H9 (cell line): Measurements from ENCODE around the gene GGNBP2. TPM values are rescaled to one million over a fixed set of nuclear protein-coding genes. Genes with fewer than 3 reads are reported as not detected.

Experiments used
- DNase-seq: peaks from one replicate; pipeline ENCODE4 v3.0.0-alpha.2; 2017
- H2AFZ ChIP-seq: one replicate; pipeline ENCODE4 v1.6.1; 2013; ENCODE audit warnings: mild to moderate bottlenecking, low read length, control low read depth, moderate library complexity
- H2AK5ac ChIP-seq: 2 replicates; pipeline ENCODE4 v1.6.1; 2013; ENCODE audit warnings: low read length, control low read depth, mixed read lengths; ENCODE audit not compliant: insufficient read length
- H2BK120ac ChIP-seq: one replicate; pipeline ENCODE4 v1.6.1; 2013; ENCODE audit warnings: low read depth, mild to moderate bottlenecking, low read length, control low read depth, inconsistent platforms; ENCODE audit not compliant: poor library complexity, severe bottlenecking
- H2BK12ac ChIP-seq: 2 replicates; pipeline ENCODE4 v1.6.1; 2013; ENCODE audit warnings: low read length, control low read depth, mixed read lengths, low read depth; ENCODE audit not compliant: insufficient read length
- H2BK15ac ChIP-seq: 2 replicates; pipeline ENCODE4 v1.6.1; 2013; ENCODE audit warnings: low read depth, low read length, control low read depth
- H2BK20ac ChIP-seq: one replicate; pipeline ENCODE4 v1.6.1; 2013; ENCODE audit warnings: low read depth, mild to moderate bottlenecking, low read length, control low read depth, inconsistent platforms; ENCODE audit not compliant: poor library complexity, severe bottlenecking
- H2BK5ac ChIP-seq: 2 replicates; pipeline ENCODE4 v1.6.1; 2013; ENCODE audit warnings: low read length, control low read depth, mixed read lengths; ENCODE audit not compliant: insufficient read length
- H3K14ac ChIP-seq: 2 replicates; pipeline ENCODE4 v1.6.1; 2013; ENCODE audit warnings: low read length, control low read depth; ENCODE audit not compliant: insufficient read depth
- H3K18ac ChIP-seq: 2 replicates; pipeline ENCODE4 v1.6.1; 2013; ENCODE audit warnings: low read depth, mild to moderate bottlenecking, mixed read lengths, low read length, control low read depth; ENCODE audit not compliant: insufficient read length
- H3K23ac ChIP-seq: 2 replicates; pipeline ENCODE4 v1.6.1; 2013; ENCODE audit warnings: low read length, control low read depth, mixed read lengths, low read depth; ENCODE audit not compliant: insufficient read length
- H3K23me2 ChIP-seq: 2 replicates; pipeline ENCODE4 v1.6.1; 2013; ENCODE audit warnings: low read depth, mild to moderate bottlenecking, mixed read lengths, low read length, control low read depth; ENCODE audit not compliant: insufficient read length, poor library complexity, severe bottlenecking
- H3K27ac ChIP-seq: 2 replicates; pipeline ENCODE4 v1.5.1; 2013; ENCODE audit warnings: low read length, control low read depth, mixed read lengths, low read depth; ENCODE audit not compliant: insufficient read length
- H3K27me3 ChIP-seq: 2 replicates; pipeline ENCODE4 v1.6.1; 2013; ENCODE audit warnings: low read length, control low read depth, inconsistent platforms; ENCODE audit not compliant: insufficient read depth
- H3K4ac ChIP-seq: 2 replicates; pipeline ENCODE4 v1.6.1; 2013; ENCODE audit warnings: low read depth, mild to moderate bottlenecking, control low read depth, inconsistent platforms, low read length, moderate library complexity
- H3K4me1 ChIP-seq: 2 replicates; pipeline ENCODE4 v1.6.1; 2013; ENCODE audit warnings: low read length, control low read depth, inconsistent platforms; ENCODE audit not compliant: insufficient read depth
- H3K4me2 ChIP-seq: 2 replicates; pipeline ENCODE4 v1.6.1; 2013; ENCODE audit warnings: low read length, control low read depth, mixed read lengths; ENCODE audit not compliant: insufficient read length, insufficient read depth
- H3K56ac ChIP-seq: 2 replicates; pipeline ENCODE4 v1.6.1; 2013; ENCODE audit warnings: low read depth, mild to moderate bottlenecking, mixed read lengths, low read length, control low read depth; ENCODE audit not compliant: insufficient read length
- H3K79me1 ChIP-seq: 2 replicates; pipeline ENCODE4 v1.6.1; 2013; ENCODE audit warnings: low read depth, mild to moderate bottlenecking, moderate library complexity, low read length, control low read depth, inconsistent platforms; ENCODE audit not compliant: insufficient read depth, poor library complexity, severe bottlenecking
- H3K79me2 ChIP-seq: 2 replicates; pipeline ENCODE4 v1.6.1; 2013; ENCODE audit warnings: low read length, control low read depth, inconsistent platforms; ENCODE audit not compliant: insufficient read depth
- H3K9ac ChIP-seq: 2 replicates; pipeline ENCODE4 v1.6.1; 2013; ENCODE audit warnings: low read length, control low read depth, mixed read lengths; ENCODE audit not compliant: insufficient read length; ENCODE audit errors: extremely low read depth
- H3K9me3 ChIP-seq: one replicate; pipeline ENCODE4 v1.6.1; 2013; ENCODE audit warnings: low read depth, low read length, inconsistent platforms; ENCODE audit not compliant: control insufficient read depth
- H3T11ph ChIP-seq: one replicate; pipeline ENCODE4 v1.6.1; 2013; ENCODE audit warnings: mild to moderate bottlenecking, low read length, control low read depth, inconsistent platforms
- H4K20me1 ChIP-seq: one replicate; pipeline ENCODE4 v1.6.1; 2013; ENCODE audit not compliant: control insufficient read depth, insufficient read length, insufficient read depth
- H4K5ac ChIP-seq: 2 replicates; pipeline ENCODE4 v1.6.1; 2013; ENCODE audit warnings: low read depth, mild to moderate bottlenecking, mixed read lengths, low read length, control low read depth; ENCODE audit not compliant: insufficient read length
- H4K8ac ChIP-seq: replicated peaks from 2 replicates; pipeline ENCODE4 v1.6.1; 2013; ENCODE audit warnings: low read length, control low read depth, mixed read lengths, low read depth; ENCODE audit not compliant: insufficient read length
- H4K91ac ChIP-seq: 2 replicates; pipeline ENCODE4 v1.6.1; 2013; ENCODE audit warnings: low read depth, mild to moderate bottlenecking, moderate library complexity, mixed read lengths, low read length, control low read depth; ENCODE audit not compliant: insufficient read length
- H3K27ac Mint-ChIP-seq, 3 experiments: 2 replicates in 2 of 3; 3 replicates in 1 of 3; pipeline ENCODE4 v1.8.0; 2020 to 2021; ENCODE audit warnings: mixed read lengths in 3 of 3, mild to moderate bottlenecking in 1 of 3, moderate library complexity in 1 of 3
- H3K27me3 Mint-ChIP-seq: 2 replicates; pipeline ENCODE4 v1.8.0; 2021; ENCODE audit warnings: low read depth, mild to moderate bottlenecking, moderate library complexity, mixed read lengths
- H3K36me3 Mint-ChIP-seq, 3 experiments: 2 replicates in 2 of 3; 3 replicates in 1 of 3; pipeline ENCODE4 v1.8.0; 2020 to 2021; ENCODE audit warnings: low read depth in 3 of 3, mixed read lengths in 3 of 3; ENCODE audit not compliant: insufficient read depth in 1 of 3
- H3K4me1 Mint-ChIP-seq, 2 experiments: 2 replicates each; pipeline ENCODE4 v1.8.0; 2020; ENCODE audit warnings: mixed read lengths in 2 of 2
- H3K4me3 Mint-ChIP-seq, 2 experiments: 2 replicates in 1 of 2; 3 replicates in 1 of 2; pipeline ENCODE4 v1.8.0; 2020 to 2021; ENCODE audit warnings: mild to moderate bottlenecking in 2 of 2, mixed read lengths in 2 of 2, moderate library complexity in 1 of 2
- H3K9me3 Mint-ChIP-seq, 2 experiments: 2 replicates in 1 of 2; 3 replicates in 1 of 2; pipeline ENCODE4 v1.8.0; 2020; ENCODE audit warnings: mild to moderate bottlenecking in 2 of 2, mixed read lengths in 2 of 2, moderate library complexity in 1 of 2
- CTCF ChIP-seq: fragments of 200-600 bp; sonication (generic); conservative IDR thresholded peaks from 3 replicates; pipeline ENCODE4 v1.8.0; 2021; ENCODE audit warnings: antibody characterized with exemption, mild to moderate bottlenecking
- whole genome bisulfite sequencing: extraction: QIAGEN DNeasy Blood & Tissue Kit; methylation state at CpG from one replicate; pipeline ENCODE4 v1.1.7; 2013; ENCODE audit warnings: missing lambda C conversion rate, low lambda C conversion rate, mixed read lengths; ENCODE audit not compliant: insufficient read length; ENCODE audit errors: extremely low coverage; 5-methylcytosine and 5-hydroxymethylcytosine counted together
- total RNA-seq: library from RNA; stranded (reverse); gene quantifications from 2 replicates; pipeline ENCODE4 v1.2.1, GENCODE V29; 2021

The GGNBP2 gene
- total RNA-seq, 1 experiment from 2014 or later: 52.8 TPM

GRCh38 chr17:36506831-36507230 is 37.9 kb upstream of the GGNBP2 start:
- H3K14ac ChIP-seq: no peak overlapping the region
- no peak overlapping the region for H3K4ac ChIP-seq
- peaks cover 2% of the 10 kb centered on the region for H4K20me1 ChIP-seq
- Mint-ChIP-seq H3K4me3 (no peak overlapping the region), H3K27me3 (no peaks in the 10 kb centered on the region; the same call in 1 of the 2 replicates), H3K36me3 (peaks cover 50 to 96% (median 92%) of the 10 kb centered on the region in 3 experiments), H3K9me3 (no peaks in the 10 kb centered on the region), H3K27ac (no peak overlapping the region), H3K4me1 (no peaks in the 10 kb centered on the region)
- H3K4me2 ChIP-seq: no peak overlapping the region
- H2BK20ac ChIP-seq: no peak overlapping the region
- no peak overlapping the region for H2BK12ac ChIP-seq
- H3K9ac ChIP-seq: no peak overlapping the region
- no peak overlapping the region for H2AK5ac ChIP-seq
- H4K8ac ChIP-seq: no peak overlapping the region
- no peak overlapping the region for H3K56ac ChIP-seq
- H3K23me2 ChIP-seq: no peaks in the 10 kb centered on the region
- H3K9me3 ChIP-seq: no peaks in the 10 kb centered on the region
- no peak overlapping the region for H2AFZ ChIP-seq
- no peaks in the 10 kb centered on the region for H3K27me3 ChIP-seq
- H2BK5ac ChIP-seq: no peak overlapping the region
- H3K4me1 ChIP-seq: no peaks in the 10 kb centered on the region
- H2BK120ac ChIP-seq: no peak overlapping the region
- H2BK15ac ChIP-seq: no peak overlapping the region
- TF ChIP-seq CTCF: no peak
- H3T11ph ChIP-seq: no peak overlapping the region
- H4K5ac ChIP-seq: no peak overlapping the region
- H3K79me2 ChIP-seq: no peaks in the 10 kb centered on the region
- no peak overlapping the region for H3K27ac ChIP-seq
- WGBS: no CpG with 5 or more reads among the region's 11 CpGs
- no peaks in the 10 kb centered on the region for H3K79me1 ChIP-seq
- H3K23ac ChIP-seq: no peak overlapping the region
- no peak for DNase-seq
- H4K91ac ChIP-seq: no peak overlapping the region
- no peak overlapping the region for H3K18ac ChIP-seq
